A549 treated with Mapracorat at 1 μM for 4 hours (cell line): ENCODE measurements around the gene MTMR2. TPM values are rescaled to one million over a fixed set of nuclear protein-coding genes. Genes with fewer than 3 reads are reported as not detected.

Experiments
- total RNA-seq: library from RNA; stranded (reverse); fragments of 200-300 nt; extraction: Qiagen RNA extraction; gene quantifications from 5 replicates; pipeline ENCODE4 v1.2.3, GENCODE V29; 2022

Gene MTMR2
- 20.3 to 23.8 TPM (median 22.7 TPM) in 5 replicates for total RNA-seq

GRCh38 chr11:95923728-95924413 lies at the start of gene MTMR2:
Gene MTMR2, minus strand, starts transcription at chr11:95924107. Its CDS starts 153 bp downstream, at chr11:95923954.

GRCh38 chr11:95790123-95790932 lies 133.6 kb downstream of the MTMR2 start, which contains the start of gene CEP57:
Gene CEP57, plus strand, starts transcription at chr11:95790498. Its CDS starts 201 bp downstream, at chr11:95790699.

GRCh38 chr11:95789506-95790122 lies 134.3 kb downstream of the MTMR2 start, which contains the start of gene FAM76B:
Gene FAM76B, minus strand, starts transcription at chr11:95789782. Its CDS starts 304 bp downstream, at chr11:95789478.

Other genes with a start within 250 kb of the MTMR2 start
- gene FAM76B, start 134.3 kb downstream of the MTMR2 start, total RNA-seq: 7.7 to 10.2 TPM (median 8.8 TPM) in 5 replicates
- gene CEP57, start 133.6 kb downstream of the MTMR2 start, total RNA-seq: 12.2 to 17.0 TPM (median 14.6 TPM) in 5 replicates